NOMO-1 treated with DMSO at 0.1 percent for 48 hours (cell line): ENCODE measurements around the gene FIGLA.
"Not testable (repeated sequence)": the region's sequence is repeated elsewhere in the genome, so short reads cannot be mapped to it uniquely, and the experiment has no call there.

Experiments used
- DNase-seq: peaks from one replicate; lab custom pipeline; 2025; ENCODE audit not compliant: unreplicated experiment; lab: John Stamatoyannopoulos, UW

FIGLA gene

DNA sequence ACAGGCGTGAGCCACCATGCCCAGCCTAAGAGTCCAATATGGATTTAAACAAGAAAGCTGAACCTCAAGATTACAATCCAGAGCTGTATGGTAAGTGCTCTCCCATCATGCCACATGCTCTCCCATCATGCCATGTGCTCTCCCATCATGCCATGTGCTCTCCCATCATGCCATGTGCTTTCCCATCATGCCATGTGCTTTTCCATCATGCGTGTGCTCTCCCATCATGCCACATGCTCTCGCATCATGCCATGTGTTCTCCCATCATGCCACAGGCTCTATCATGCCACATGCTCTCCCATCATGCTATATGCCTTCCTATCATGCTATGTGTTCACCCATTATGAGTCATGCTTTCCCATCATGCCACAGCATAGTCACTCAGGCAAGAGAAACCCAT, 43.2 kb downstream of the FIGLA start:
- DNase-seq, result no peak

DNA sequence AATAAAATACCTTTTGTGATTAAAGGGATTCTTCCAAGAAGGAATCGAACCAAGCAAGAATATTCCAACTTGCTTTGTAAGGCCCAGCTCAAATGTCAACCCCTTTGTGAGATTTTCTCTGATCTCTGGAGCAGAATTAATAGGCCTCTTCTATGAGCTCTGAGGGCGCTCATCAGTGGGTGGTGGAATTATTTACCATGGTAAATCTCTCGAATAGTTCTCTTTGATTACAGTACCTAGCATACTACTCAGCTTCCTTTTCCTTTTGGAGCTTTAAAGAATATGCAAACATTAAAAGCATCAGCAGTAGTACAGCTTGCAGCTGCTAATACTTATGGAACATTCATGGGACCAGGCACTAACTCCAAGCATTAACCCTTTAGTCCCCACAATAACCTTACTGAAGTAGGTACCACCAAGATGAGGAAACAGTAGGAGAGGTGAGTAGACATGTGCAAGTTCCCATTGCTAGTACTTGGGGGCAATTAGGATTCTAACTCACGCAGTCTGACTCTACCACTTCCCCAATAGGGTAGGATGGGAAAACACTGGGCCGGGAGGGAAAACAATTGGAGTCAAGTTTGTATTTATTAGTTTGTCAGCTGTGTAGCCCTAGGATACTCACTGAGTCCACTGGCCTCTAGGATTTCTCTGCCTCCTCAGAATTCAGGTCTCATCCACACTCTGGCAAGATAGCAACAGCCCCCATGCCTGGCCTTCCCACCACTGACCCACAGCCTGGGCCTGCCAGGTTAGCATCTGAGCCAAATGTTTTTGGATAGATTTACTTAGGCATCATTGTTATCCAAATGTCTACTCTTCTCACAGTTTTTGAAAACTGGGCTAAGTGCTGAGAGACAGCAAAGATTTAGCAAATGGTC, 44.1 kb downstream of the FIGLA start:
- no peak for DNase-seq

DNA sequence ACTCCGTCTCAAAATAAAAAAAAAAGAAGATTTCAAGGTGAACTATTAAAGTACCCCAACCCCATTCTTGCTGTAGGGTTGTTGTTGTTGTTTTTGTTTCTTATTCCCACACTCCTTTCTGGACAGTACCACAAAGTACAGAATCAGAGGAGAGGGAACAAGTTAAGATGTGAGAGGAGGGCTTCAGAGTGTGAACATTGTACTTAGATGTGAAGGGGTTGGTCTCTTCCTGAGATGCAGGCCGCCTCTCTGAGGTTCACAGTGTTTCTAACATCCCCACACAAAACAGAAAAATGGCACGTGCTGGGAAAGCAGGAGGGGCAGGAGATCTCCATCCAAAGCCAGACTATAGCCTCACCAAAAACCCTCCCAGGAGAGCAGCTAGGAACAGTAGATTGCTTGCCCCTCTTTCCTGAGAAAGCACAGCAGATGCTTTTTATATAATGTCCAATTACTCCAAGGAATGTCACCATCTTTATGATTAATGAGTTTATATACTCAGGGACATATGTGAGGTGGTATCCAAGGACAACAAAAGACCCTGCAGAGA, 45.1 kb downstream of the FIGLA start:
- DNase-seq, result no peak

DNA sequence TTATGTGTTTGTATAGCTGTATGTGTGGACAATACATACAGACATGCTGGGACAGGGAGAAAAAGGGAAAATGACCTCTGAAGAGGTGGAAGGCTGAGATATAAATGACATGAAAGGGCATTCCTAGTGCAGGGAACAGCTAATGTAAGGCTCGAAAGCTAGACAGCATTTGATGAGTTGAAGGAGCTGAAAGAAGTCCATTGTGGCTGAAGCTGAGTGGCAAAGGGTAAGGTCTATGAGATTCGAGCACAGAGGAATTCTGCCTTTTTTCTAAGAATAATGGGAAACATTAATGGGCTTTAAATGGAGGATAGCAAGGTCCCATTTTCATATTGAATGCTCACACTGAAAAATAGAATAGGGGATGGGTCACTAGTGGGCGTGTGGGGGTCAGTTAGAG, 46.0 kb downstream of the FIGLA start:
- DNase-seq, result no peak

DNA sequence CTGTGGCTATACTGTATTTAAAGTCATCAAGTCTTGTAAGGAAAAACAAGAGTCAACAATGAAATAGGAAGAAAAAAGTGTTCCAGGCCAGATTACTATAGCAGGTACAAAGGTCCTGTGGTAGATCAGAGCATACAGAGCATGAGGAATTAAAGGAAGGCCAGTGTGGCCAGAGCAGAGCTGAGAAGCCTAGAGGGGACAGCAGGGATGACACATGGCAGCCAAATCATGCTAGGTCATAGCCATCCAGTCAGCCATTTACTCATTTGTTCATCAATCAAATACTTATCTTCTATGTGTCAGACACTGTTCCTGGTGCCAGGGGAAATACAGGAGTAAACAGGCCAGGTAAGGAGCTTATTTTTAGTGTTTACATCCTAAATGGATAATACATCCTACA, 46.8 kb downstream of the FIGLA start:
- no peak for DNase-seq

DNA sequence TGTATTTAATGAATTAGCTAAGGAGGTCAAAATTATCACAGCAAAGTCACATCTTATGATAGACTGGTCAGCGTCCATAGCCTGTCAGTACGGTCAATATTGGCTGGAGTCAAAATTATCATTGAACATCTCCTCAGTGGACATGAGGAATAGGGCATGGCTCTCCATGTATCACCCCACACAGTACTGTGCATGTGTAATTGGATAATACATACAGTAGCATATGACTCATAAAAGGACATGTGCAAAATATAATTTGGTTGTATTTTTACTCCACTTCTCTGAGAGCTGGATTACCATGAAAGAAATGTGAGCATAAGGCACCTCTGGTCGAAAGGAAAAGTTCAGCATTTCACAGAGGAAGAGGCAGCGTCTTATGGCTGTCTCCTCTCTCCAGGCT, 47.4 kb downstream of the FIGLA start:
- DNase-seq, result no peak

DNA sequence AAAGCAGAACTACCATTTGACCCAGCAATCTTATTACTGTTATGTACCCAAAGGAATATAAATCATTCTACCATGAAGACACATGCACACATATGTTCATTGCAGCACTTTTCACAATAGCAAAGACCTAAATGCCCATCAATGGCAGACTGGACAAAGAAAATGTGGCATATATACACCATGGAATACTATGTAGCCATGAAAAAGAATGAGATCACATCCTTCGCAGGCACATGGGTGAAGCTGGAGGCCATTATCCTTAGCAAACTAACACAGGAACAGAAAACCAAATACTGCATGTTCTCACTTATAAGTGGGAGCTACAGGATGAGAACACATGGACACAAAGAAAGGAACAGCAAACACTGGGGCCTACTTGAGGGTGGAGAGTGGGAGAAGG, 51.0 kb downstream of the FIGLA start:
- not testable (repeated sequence) for DNase-seq

DNA sequence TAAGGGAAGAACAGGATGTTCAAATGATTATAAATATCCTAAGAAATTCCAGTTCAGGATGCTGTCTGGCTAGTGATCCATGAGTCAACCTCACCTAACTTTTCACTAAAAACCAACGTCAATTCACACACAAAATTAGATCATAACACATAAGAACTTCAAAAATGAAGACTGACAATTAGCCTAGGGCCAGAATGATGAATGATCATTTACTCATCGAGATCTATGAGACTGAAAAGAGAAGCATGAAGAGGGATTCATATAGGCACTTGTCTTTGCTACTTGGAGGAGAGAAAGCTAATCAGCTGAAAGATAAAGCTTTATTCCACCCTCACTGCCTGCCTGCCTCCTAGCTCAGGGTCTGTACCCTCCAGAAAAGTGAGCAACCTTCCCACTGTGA, 52.3 kb downstream of the FIGLA start:
- no peak for DNase-seq

DNA sequence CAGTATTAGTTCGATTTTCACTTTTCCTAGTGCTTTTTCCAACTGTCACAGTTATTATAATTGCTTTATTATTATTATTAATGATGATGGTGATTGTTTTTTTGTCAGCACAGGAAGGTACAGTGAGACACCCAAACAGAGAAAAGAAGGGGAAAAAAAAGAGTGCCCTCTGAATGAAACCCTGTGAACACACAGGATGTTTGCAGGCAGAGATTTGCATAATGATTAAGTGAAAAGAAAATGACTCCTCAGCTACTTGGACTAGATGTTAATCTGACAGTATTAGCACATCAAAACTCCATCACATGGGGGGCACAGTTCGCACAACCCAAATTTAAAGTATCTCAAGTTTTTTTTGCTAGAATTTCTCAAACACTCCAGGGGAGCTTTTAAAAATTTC, 55.4 kb downstream of the FIGLA start:
- DNase-seq, result no peak

DNA sequence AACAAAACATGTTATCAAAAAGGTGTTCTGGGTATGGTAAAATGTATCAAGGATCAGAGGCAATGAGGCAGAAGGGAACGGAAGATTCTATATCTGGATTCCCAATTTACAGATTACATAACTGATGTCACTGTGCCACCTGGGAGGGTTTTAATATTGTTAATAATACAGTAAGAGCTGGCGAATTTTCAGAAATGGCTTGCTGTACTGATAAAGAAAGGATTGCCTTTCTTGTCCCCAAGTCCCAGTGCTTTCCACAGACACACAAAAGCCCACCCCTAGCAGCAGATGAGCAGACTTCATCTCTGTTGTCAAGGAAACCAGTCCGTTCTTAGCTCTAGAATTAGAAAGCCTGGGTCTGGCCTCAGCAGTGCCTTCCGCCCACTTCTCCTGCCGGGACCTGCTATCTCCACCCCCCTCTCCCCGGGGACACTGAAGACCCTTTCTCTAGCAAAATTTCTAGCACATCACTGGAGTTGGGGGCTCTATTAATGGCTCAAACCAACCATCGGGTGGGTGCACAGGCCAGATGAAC, 56.7 kb downstream of the FIGLA start:
- DNase-seq, result no peak

DNA sequence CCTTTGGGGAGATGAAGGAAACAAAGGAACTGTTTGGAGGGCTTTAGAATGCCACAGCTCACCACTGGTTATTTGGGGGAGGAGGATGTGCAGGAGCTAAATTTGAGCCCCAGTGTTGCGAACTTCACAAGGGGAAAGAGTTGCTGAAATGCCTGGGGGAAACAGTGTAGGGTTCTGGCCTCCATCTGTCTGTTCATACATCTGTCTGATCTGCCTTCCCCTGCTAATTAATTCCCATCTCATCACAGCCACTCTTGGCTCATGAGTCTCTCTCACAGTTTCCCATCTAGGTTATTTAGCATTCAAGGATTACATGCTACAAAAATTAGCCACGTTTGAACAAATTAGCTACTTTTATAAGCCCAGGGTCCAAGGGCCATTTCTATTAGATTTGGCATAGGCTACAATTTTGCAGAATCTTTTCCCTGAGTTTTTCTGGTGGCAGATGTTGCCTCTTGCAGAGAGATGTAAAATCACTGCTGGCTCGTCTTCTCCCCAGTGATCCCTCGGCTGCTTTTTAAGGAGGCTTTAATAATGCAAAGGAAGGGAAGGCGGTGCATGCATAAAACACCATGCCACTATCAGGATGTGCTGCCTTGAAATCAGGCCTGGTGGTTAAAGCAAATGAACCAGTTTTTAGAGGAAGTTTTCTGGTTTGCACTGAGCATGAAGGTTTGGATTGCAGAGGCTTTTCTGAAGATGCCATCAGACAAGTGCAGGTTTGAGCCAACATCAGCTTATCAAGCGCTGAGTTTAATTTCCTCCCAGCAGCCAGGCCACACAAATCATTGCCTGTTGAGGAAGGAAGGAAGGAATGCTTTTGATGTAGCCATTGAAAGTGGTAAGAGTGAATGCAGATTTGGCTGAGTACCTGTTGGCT, 57.4 kb downstream of the FIGLA start:
- DNase-seq, result no peak

DNA sequence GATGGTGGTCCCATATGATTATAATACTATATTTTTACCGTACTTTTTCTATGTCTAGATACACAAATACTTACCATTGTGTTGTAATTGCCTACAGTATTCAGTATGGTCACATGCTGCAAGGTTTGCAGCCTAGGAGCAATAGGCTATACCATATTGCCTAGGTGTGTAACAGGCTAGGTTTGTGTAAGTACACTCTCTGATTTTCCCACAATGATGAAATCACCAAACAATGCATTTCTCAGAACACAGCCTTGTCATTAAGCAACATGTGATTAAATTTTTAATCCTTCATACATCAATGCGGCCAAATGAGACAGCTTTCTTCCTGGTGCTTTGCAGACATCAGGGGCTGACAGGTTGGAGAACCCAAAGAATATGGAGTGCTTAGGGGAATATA, 59.7 kb downstream of the FIGLA start:
- no peak for DNase-seq

DNA sequence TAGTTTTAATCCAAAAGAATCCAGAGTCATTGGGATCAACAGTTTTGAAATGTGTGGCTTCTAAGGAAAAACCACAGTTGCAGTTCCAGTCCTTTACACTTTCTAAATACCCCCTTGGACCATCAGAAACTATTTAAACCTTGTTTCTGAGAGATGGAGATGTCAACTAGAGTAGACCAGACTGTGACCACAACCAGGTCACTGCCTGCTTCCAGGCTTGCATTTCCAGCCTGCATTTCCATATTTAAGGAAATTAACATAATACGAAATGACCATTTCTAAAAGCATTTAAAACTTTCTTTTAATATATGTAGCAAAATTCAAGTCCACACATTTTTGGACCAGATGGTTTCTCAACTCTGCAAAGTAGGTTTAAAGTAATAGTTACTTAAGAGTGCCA, 60.8 kb downstream of the FIGLA start:
- DNase-seq, result no peak

DNA sequence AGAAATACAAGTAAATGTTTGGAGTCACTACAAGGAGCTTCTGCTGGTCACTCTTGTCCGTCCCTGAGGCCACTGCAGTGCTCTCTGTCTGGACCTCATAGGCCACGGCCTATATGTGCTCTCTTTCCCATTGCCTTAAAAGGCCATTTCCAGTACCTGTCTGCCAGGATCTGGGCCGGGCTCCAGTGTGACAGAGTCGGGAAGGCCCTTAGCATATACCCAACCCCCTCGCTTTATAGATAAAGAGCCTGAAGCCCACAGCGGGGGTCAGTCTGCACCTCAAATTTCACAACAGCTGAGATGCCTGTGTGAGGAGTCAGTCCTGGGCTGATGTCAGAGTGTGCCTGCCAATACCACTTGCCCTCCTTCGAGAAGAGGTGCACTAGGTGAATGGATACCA, 62.3 kb downstream of the FIGLA start:
- no peak for DNase-seq
